Measurements from ENCODE around the gene CPEB3.

CPEB3 gene

GRCh38 chr10:92150823-92151222 lies 140.1 kb downstream of the CPEB3 start:
- TF ChIP-seq GATA3 (IDR thresholded peaks at IDR 0.05; ENCODE audit: low read depth, low read length) (no peak), GATA2 (IDR thresholded peaks at IDR 0.05; ENCODE audit: low read depth, low read length) (no peak)

GRCh38 chr10:92149261-92149660 lies 141.6 kb downstream of the CPEB3 start:
- TF ChIP-seq GATA3 (IDR thresholded peaks at IDR 0.05; ENCODE audit: low read depth, low read length): no peak
- no peak for TF ChIP-seq GATA2 (IDR thresholded peaks at IDR 0.05; ENCODE audit: low read depth, low read length)

DNA sequence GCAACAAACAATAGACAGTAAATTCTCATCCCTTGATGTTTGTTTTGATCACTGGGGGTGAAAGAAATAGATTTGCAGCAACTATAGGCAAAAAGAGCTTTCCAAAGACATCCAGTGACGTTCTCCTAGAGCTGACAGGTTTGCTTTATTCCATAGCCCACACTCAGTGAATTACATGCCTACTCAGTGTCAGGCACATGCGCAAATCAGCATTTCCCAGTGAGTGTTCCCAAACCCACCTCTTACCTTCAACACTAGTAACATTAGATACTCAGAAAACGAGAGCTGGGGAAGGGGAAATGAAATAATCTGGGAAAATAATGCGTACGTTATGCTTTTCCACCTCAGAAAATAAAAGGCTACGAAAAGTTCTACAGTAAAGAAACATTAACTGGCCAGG lies 144.1 kb downstream of the CPEB3 start:
- TF ChIP-seq GATA2 (IDR thresholded peaks at IDR 0.05; ENCODE audit: low read depth, low read length) (no peak), GATA3 (IDR thresholded peaks at IDR 0.05; ENCODE audit: low read depth, low read length) (no peak)

GRCh38 chr10:92146107-92146506 lies 144.8 kb downstream of the CPEB3 start:
- TF ChIP-seq GATA2 (IDR thresholded peaks at IDR 0.05; ENCODE audit: low read depth, low read length) (no peak), GATA3 (IDR thresholded peaks at IDR 0.05; ENCODE audit: low read depth, low read length) (no peak)

- TF ChIP-seq GATA2 (IDR thresholded peaks at IDR 0.05; ENCODE audit: low read depth, low read length) (no peak), GATA3 (IDR thresholded peaks at IDR 0.05; ENCODE audit: low read depth, low read length) (no peak)
Observed at GRCh38 chr10:92142949-92143348, 147.9 kb downstream of the CPEB3 start.

GRCh38 chr10:92142512-92142911 lies 148.4 kb downstream of the CPEB3 start:
- TF ChIP-seq GATA3 (IDR thresholded peaks at IDR 0.05; ENCODE audit: low read depth, low read length) (no peak), GATA2 (IDR thresholded peaks at IDR 0.05; ENCODE audit: low read depth, low read length) (no peak)

GRCh38 chr10:92131275-92131820 lies 159.5 kb downstream of the CPEB3 start:
- TF ChIP-seq GATA3 (IDR thresholded peaks at IDR 0.05; ENCODE audit: low read depth, low read length) (no peak), GATA2 (IDR thresholded peaks at IDR 0.05; ENCODE audit: low read depth, low read length) (no peak)

GRCh38 chr10:92130622-92131274 lies 160.1 kb downstream of the CPEB3 start:
- TF ChIP-seq GATA3 (IDR thresholded peaks at IDR 0.05; ENCODE audit: low read depth, low read length) (no peak), GATA2 (IDR thresholded peaks at IDR 0.05; ENCODE audit: low read depth, low read length) (no peak)

GRCh38 chr10:92126100-92126650 lies 164.7 kb downstream of the CPEB3 start:
- TF ChIP-seq GATA2 (IDR thresholded peaks at IDR 0.05; ENCODE audit: low read depth, low read length): no peak
- TF ChIP-seq GATA3 (IDR thresholded peaks at IDR 0.05; ENCODE audit: low read depth, low read length): no peak

DNA sequence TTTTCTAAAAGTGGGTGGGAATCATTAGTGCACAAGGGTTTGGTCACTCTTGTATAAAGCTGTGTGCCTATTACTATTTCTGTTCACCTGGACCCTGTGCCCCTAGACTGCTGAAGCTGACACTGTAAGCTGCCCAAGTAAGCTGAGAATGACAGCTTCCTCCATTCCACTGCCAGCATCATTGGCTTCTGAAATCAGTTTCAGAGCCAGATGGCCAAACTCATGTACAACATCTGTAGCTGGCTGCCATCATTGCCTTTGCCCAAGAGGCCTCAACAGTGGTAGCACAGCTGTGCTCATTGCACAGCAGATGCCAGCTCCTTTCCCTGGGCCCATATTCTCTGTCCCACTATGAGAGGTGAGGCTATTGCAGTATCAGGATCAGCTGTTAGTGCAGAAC lies 165.7 kb downstream of the CPEB3 start:
- TF ChIP-seq GATA3 (IDR thresholded peaks at IDR 0.05; ENCODE audit: low read depth, low read length): no peak
- TF ChIP-seq GATA2 (IDR thresholded peaks at IDR 0.05; ENCODE audit: low read depth, low read length): no peak

DNA sequence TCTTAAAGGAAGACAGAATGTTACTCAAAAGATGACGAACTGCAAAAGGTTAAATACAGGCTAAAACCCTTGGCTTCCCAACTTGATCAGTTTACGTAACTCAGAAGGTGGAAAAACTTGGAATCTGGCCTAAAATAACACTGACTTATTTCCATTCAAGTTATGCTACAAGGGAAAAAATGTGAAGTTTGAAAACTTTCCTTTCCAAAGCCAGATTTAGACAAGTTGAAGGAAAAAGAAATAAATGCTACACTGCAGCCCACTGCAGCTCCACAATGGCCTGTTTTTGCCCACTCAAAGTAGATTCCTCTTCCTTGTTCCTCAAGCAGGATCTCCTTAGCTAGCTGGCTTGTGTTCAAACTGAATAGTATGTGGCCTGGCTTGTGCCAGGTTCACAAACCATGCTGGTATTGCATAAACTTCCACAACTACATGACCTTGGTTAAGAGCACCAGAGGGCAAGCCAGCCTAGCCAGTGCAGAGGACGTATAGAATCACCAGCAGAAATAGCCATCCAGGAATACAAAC lies 166.2 kb downstream of the CPEB3 start:
- TF ChIP-seq GATA2 (IDR thresholded peaks at IDR 0.05; ENCODE audit: low read depth, low read length) (no peak), GATA3 (IDR thresholded peaks at IDR 0.05; ENCODE audit: low read depth, low read length) (no peak)

- TF ChIP-seq GATA3 (IDR thresholded peaks at IDR 0.05; ENCODE audit: low read depth, low read length): no peak
- no peak for TF ChIP-seq GATA2 (IDR thresholded peaks at IDR 0.05; ENCODE audit: low read depth, low read length)
Observed at GRCh38 chr10:92124020-92124419, 166.9 kb downstream of the CPEB3 start.

- no peak for TF ChIP-seq GATA2 (IDR thresholded peaks at IDR 0.05; ENCODE audit: low read depth, low read length)
- no peak for TF ChIP-seq GATA3 (IDR thresholded peaks at IDR 0.05; ENCODE audit: low read depth, low read length)
Observed at GRCh38 chr10:92122941-92123450, 167.9 kb downstream of the CPEB3 start.

GRCh38 chr10:92121686-92122492 lies 169.0 kb downstream of the CPEB3 start:
- TF ChIP-seq GATA2 (IDR thresholded peaks at IDR 0.05; ENCODE audit: low read depth, low read length): no peak
- TF ChIP-seq GATA3 (IDR thresholded peaks at IDR 0.05; ENCODE audit: low read depth, low read length): no peak
